Fibroblast of mammary gland (primary cell): Measurements from ENCODE around the gene PTPRE.

Experiments
- DNase-seq: peaks from one replicate; pipeline ENCODE4 v3.0.0-alpha.2; 2010; ENCODE audit warnings: low read depth
- H3K4me3 ChIP-seq: 2 replicates; pipeline ENCODE4 v1.5.1; 2011; ENCODE audit warnings: low read depth, mild to moderate bottlenecking, low read length, moderate library complexity; ENCODE audit not compliant: control insufficient read depth
- CTCF ChIP-seq: conservative IDR thresholded peaks from 2 replicates; pipeline ENCODE4 v1.5.1; 2011; ENCODE audit warnings: low read depth, low read length, inconsistent platforms; ENCODE audit not compliant: control insufficient read depth, insufficient read depth

Gene PTPRE

GRCh38 chr10:128059982-128060293 lies 153.0 kb downstream of the PTPRE start:
- DNase-seq = no peak
- no peak for TF ChIP-seq CTCF
- no peak overlapping the region for H3K4me3 ChIP-seq

GRCh38 chr10:128060341-128061250 lies 153.7 kb downstream of the PTPRE start:
- no peak for DNase-seq
- TF ChIP-seq CTCF = no peak
- no peak overlapping the region for H3K4me3 ChIP-seq

- no peak for DNase-seq
- H3K4me3 ChIP-seq = no peak overlapping the region
- TF ChIP-seq CTCF = no peak
Measured at GRCh38 chr10:128061306-128062300, 154.7 kb downstream of the PTPRE start.

- H3K4me3 ChIP-seq = no peak overlapping the region
- DNase-seq = no peak
- TF ChIP-seq CTCF = no peak
Measured at GRCh38 chr10:128062331-128062880, 155.5 kb downstream of the PTPRE start.

GRCh38 chr10:128062881-128063563 lies 156.1 kb downstream of the PTPRE start:
- TF ChIP-seq CTCF = no peak
- H3K4me3 ChIP-seq = no peak overlapping the region
- DNase-seq = no peak

- no peak for TF ChIP-seq CTCF
- DNase-seq = no peak
- no peak overlapping the region for H3K4me3 ChIP-seq
Measured at GRCh38 chr10:128063736-128064107, 156.8 kb downstream of the PTPRE start.
